Measurements from ENCODE around the gene RNF220. TPM values are rescaled to one million over a fixed set of nuclear protein-coding genes. Genes with fewer than 3 reads are reported as not detected.

RNF220 gene
- polyA plus RNA-seq, 1 donor (not counting 4 experiments of a cell fraction or from before 2014, with no cell fraction given), result 42.7 TPM

GRCh38 chr1:44678120-44678519 is 273.1 kb downstream of the RNF220 start:
- H2AFZ ChIP-seq (ENCODE audit: control insufficient read depth, low read length), result no peak overlapping the region
- H3K9ac ChIP-seq (ENCODE audit: control insufficient read depth, extremely low read depth, insufficient read depth, low read length), result no peak overlapping the region
- H3K9me1 ChIP-seq (ENCODE audit: control insufficient read depth, extremely low read depth, insufficient read depth, low read length), result peaks cover under 1% of the 10 kb centered on the region
- H3K9me3 ChIP-seq (ENCODE audit: control insufficient read depth, low read depth, low read length), result no peaks in the 10 kb centered on the region
- peaks cover 10% of the 10 kb centered on the region for H3K4me1 ChIP-seq (ENCODE audit: control insufficient read depth, extremely low read depth, insufficient read depth, low read length)
- H3K27me3 ChIP-seq (ENCODE audit: control insufficient read depth, extremely low read depth, insufficient read depth, low read length), result no peaks in the 10 kb centered on the region
- H4K20me1 ChIP-seq (ENCODE audit: control insufficient read depth, extremely low read depth, insufficient read depth, low read length), result no peaks in the 10 kb centered on the region
- peaks cover 0 to 2% of the 10 kb centered on the region in 2 experiments for H3K36me3 ChIP-seq (ENCODE audit: control insufficient read depth in 2 of 2, extremely low read depth in 1 of 2, insufficient read depth in 2 of 2, low read length in 2 of 2)
- FAIRE-seq, result no peak
- dilution Hi-C loops (cut with MboI; ENCODE audit: extremely low pct_ligation_motif_present, low sequenced_read_pairs), result no loop called here
- H3K4me2 ChIP-seq (ENCODE audit: control insufficient read depth, extremely low read depth, insufficient read depth, low read depth, low read length), result no peak overlapping the region
- no peak overlapping the region for H3K4me3 ChIP-seq (ENCODE audit: control insufficient read depth in 2 of 3, extremely low read depth in 1 of 3, insufficient read depth in 2 of 3, low read depth in 1 of 3, low read length in 3 of 3)
- no peak for DNase-seq (ENCODE audit: low read depth, low spot score)
- no peak for TF ChIP-seq EZH2 (IDR thresholded peaks at IDR 0.05; ENCODE audit: low read length)
- no peak overlapping the region for H3K27ac ChIP-seq (ENCODE audit: control insufficient read depth, insufficient read depth, low read length)
- no peaks in the 10 kb centered on the region for H3K79me2 ChIP-seq (ENCODE audit: control insufficient read depth, insufficient read depth, low read length)

GRCh38 chr1:44678626-44679025 is 273.6 kb downstream of the RNF220 start:
- H3K27ac ChIP-seq (ENCODE audit: control insufficient read depth, insufficient read depth, low read length), result no peak overlapping the region
- H3K9me3 ChIP-seq (ENCODE audit: control insufficient read depth, low read depth, low read length), result no peaks in the 10 kb centered on the region
- H3K36me3 ChIP-seq (ENCODE audit: control insufficient read depth in 2 of 2, extremely low read depth in 1 of 2, insufficient read depth in 2 of 2, low read length in 2 of 2), result peaks cover 0 to 2% of the 10 kb centered on the region in 2 experiments
- no peaks in the 10 kb centered on the region for H3K79me2 ChIP-seq (ENCODE audit: control insufficient read depth, insufficient read depth, low read length)
- no peak overlapping the region for H2AFZ ChIP-seq (ENCODE audit: control insufficient read depth, low read length)
- no peaks in the 10 kb centered on the region for H3K9me1 ChIP-seq (ENCODE audit: control insufficient read depth, extremely low read depth, insufficient read depth, low read length)
- H3K4me1 ChIP-seq (ENCODE audit: control insufficient read depth, extremely low read depth, insufficient read depth, low read length), result peaks cover 6% of the 10 kb centered on the region
- dilution Hi-C loops (cut with MboI; ENCODE audit: extremely low pct_ligation_motif_present, low sequenced_read_pairs), result no loop called here
- no peaks in the 10 kb centered on the region for H4K20me1 ChIP-seq (ENCODE audit: control insufficient read depth, extremely low read depth, insufficient read depth, low read length)
- TF ChIP-seq CTCF (optimal IDR thresholded peaks at IDR 0.05 in 1 of 3, IDR thresholded peaks at IDR 0.05 in 1 of 3, conservative IDR thresholded peaks at IDR 0.05 in 1 of 3; ENCODE audit: extremely low read depth in 1 of 3, insufficient read depth in 2 of 3, low read length in 3 of 3), result no peak
- TF ChIP-seq EZH2 (IDR thresholded peaks at IDR 0.05; ENCODE audit: low read length), result no peak
- no peak overlapping the region for H3K4me2 ChIP-seq (ENCODE audit: control insufficient read depth, extremely low read depth, insufficient read depth, low read depth, low read length)
- FAIRE-seq (no peak), DNase-seq (ENCODE audit: low read depth, low spot score) (no peak)
- H3K9ac ChIP-seq (ENCODE audit: control insufficient read depth, extremely low read depth, insufficient read depth, low read length), result no peak overlapping the region
- H3K4me3 ChIP-seq (ENCODE audit: control insufficient read depth in 2 of 3, extremely low read depth in 1 of 3, insufficient read depth in 2 of 3, low read depth in 1 of 3, low read length in 3 of 3), result no peak overlapping the region
- no peaks in the 10 kb centered on the region for H3K27me3 ChIP-seq (ENCODE audit: control insufficient read depth, extremely low read depth, insufficient read depth, low read length)

GRCh38 chr1:44679468-44679867 is 274.4 kb downstream of the RNF220 start:
- Histone ChIP-seq H3K9ac (ENCODE audit: control insufficient read depth, extremely low read depth, insufficient read depth, low read length) (no peak overlapping the region), H3K36me3 (ENCODE audit: control insufficient read depth in 2 of 2, extremely low read depth in 1 of 2, insufficient read depth in 2 of 2, low read length in 2 of 2) (peaks cover 0 to 2% of the 10 kb centered on the region in 2 experiments), H3K4me1 (ENCODE audit: control insufficient read depth, extremely low read depth, insufficient read depth, low read length) (peaks cover 6% of the 10 kb centered on the region), H4K20me1 (ENCODE audit: control insufficient read depth, extremely low read depth, insufficient read depth, low read length) (no peaks in the 10 kb centered on the region), H3K27ac (ENCODE audit: control insufficient read depth, insufficient read depth, low read length) (no peak overlapping the region), H3K4me3 (ENCODE audit: control insufficient read depth in 2 of 3, extremely low read depth in 1 of 3, insufficient read depth in 2 of 3, low read depth in 1 of 3, low read length in 3 of 3) (no peak overlapping the region), H3K4me2 (ENCODE audit: control insufficient read depth, extremely low read depth, insufficient read depth, low read depth, low read length) (no peak overlapping the region), H2AFZ (ENCODE audit: control insufficient read depth, low read length) (no peak overlapping the region), H3K9me1 (ENCODE audit: control insufficient read depth, extremely low read depth, insufficient read depth, low read length) (no peaks in the 10 kb centered on the region), H3K9me3 (ENCODE audit: control insufficient read depth, low read depth, low read length) (no peaks in the 10 kb centered on the region), H3K79me2 (ENCODE audit: control insufficient read depth, insufficient read depth, low read length) (no peaks in the 10 kb centered on the region), H3K27me3 (ENCODE audit: control insufficient read depth, extremely low read depth, insufficient read depth, low read length) (no peaks in the 10 kb centered on the region)
- FAIRE-seq (no peak), DNase-seq (ENCODE audit: low read depth, low spot score) (no peak)
- no peak for TF ChIP-seq CTCF (optimal IDR thresholded peaks at IDR 0.05 in 1 of 3, IDR thresholded peaks at IDR 0.05 in 1 of 3, conservative IDR thresholded peaks at IDR 0.05 in 1 of 3; ENCODE audit: extremely low read depth in 1 of 3, insufficient read depth in 2 of 3, low read length in 3 of 3)
- TF ChIP-seq EZH2 (IDR thresholded peaks at IDR 0.05; ENCODE audit: low read length), result no peak
- dilution Hi-C loops (cut with MboI; ENCODE audit: extremely low pct_ligation_motif_present, low sequenced_read_pairs), result no loop called here
